ENCODE results near the gene KCNN4. TPM values are rescaled to one million over a fixed set of nuclear protein-coding genes. Genes with fewer than 3 reads are reported as not detected.
"Not testable (repeated sequence)": the region's sequence is repeated elsewhere in the genome, so short reads cannot be mapped to it uniquely, and the experiment has no call there.

KCNN4 gene
- total RNA-seq, 2 donors from 2014 or later: 2.9 TPM; not detected in 1

DNA sequence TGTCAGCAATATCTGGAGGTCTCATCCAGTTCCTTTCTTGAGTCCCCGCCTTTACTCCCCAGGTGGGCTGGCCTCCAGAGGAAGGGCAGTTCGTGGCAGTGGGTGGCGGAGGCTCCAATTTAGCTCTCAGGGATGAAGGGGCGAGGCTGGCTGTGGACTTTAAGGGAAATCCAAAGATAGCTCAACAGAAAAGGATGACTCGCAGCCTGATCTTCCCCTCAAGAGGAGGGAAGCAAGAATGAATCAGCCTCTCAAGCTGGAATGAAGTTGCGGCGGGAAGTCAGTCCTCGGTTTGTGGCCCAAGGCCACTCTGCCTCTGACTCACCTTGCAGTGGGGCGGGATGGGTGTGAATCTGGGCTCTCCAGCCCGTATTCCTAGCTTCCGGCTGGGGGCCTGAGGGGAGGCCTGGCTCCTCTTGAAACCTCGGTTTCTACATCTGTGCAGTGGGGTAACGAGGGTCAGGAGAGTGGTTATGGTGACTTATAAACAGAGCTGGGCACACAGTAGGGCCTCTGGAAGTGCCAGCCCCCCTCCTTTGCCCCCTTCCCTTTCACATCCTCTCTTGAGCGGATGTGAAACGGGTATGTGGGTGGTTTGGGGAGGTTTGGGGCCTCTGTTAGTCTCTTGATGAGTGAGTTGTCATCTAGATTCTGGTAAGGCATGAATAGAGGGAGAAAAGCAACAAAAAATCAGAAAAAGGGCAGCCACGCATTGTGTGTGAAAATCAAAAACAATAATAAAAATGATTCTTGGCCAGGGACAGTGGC, 15.5 kb downstream of the KCNN4 start:
- Histone ChIP-seq H3K27me3 (no peaks in the 10 kb centered on the region), H3K36me3 (replicated peaks in 1 of 2; ENCODE audit: insufficient read depth in 1 of 2, low read depth in 2 of 2) (no peaks in the 10 kb centered on the region), H3K27ac (peak overlapping the region in 1 of 4 donors; percentile 17), H3K4me1 (no peaks in the 10 kb centered on the region), H3K9me3 (no peaks in the 10 kb centered on the region), H3K4me3 (no peak overlapping the region)
- WGBS, 2 donors: 60 to 74% methylated on average over 16 of the region's 16 CpGs
- ATAC-seq (peak; percentile 45), DNase-seq (peak in 3 of 4 donors; percentile 27 to 58 (median 28))
- TF ChIP-seq CTCF (IDR thresholded peaks at IDR 0.05) (no peak), POLR2A (IDR thresholded peaks at IDR 0.05) (no peak)
- intact Hi-C loops (cut with DNase I): no loop called here

DNA sequence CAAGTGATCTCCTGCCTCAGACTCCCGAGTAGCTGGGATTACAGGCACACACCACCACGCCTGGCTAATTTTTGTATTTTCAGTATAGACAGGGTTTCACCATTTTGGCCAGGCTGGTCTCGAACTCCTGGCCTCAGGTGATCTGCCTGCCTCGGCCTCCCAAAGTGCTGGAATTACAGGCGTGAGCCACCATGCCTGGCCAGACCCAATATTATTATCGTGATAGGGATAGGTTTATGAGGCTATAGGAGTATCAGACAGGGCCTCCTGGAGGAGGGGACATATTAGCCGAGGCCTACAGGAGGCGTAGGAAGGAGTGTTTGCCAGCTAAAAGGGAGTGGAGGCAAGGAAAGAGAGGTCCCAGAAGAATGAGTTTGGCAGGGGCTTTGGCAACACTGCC, 16.1 kb downstream of the KCNN4 start:
- H3K4me1 ChIP-seq; H3K27me3 ChIP-seq; H3K9me3 ChIP-seq; H3K4me3 ChIP-seq; intact Hi-C loops (cut with DNase I); H3K36me3 ChIP-seq (replicated peaks in 1 of 2; ENCODE audit: insufficient read depth in 1 of 2, low read depth in 2 of 2); DNase-seq; ATAC-seq: not testable (repeated sequence)
- 72 to 81% methylated on average over 8 of the region's 8 CpGs for WGBS, 2 donors
- peak overlapping the region in 1 of 4 donors; percentile 17 for H3K27ac ChIP-seq

DNA sequence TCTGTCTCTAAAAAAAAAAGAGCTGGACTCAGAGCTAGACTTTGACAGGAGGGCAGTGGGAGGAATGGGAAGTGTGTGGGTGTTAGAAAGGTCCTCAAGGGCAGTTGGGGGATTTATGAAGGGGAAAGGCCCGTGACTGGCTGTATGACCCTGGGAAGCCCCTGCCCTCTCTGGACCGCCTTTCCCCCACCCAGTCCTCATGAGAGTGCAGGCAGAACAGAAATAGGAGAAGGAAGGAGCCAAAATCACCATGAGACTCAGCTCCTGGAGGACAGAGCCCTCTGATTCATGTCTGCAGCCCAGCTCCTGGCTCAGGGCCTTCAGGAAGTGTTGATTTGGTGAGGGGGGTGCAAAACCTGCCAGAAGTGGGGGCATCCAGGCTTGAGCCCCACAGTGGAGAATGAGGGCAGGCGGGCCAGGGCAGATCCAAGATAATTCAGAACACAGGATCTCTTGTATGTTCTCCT, 17.3 kb downstream of the KCNN4 start:
- H3K9me3 ChIP-seq: no peaks in the 10 kb centered on the region
- no peaks in the 10 kb centered on the region for H3K4me1 ChIP-seq
- no peaks in the 10 kb centered on the region for H3K36me3 ChIP-seq (replicated peaks in 1 of 2; ENCODE audit: insufficient read depth in 1 of 2, low read depth in 2 of 2)
- no peak overlapping the region for H3K4me3 ChIP-seq
- 56 to 60% methylated on average over 3 of the region's 3 CpGs for WGBS, 2 donors
- intact Hi-C loops (cut with DNase I): no loop called here
- ATAC-seq (no peak), DNase-seq (peak in 1 of 4 donors; percentile 32)
- H3K27ac ChIP-seq: no peak overlapping the region
- no peaks in the 10 kb centered on the region for H3K27me3 ChIP-seq
- TF ChIP-seq POLR2A (IDR thresholded peaks at IDR 0.05) (no peak), CTCF (IDR thresholded peaks at IDR 0.05) (no peak)

GRCh38 chr19:43762814-43763213, 18.0 kb downstream of the KCNN4 start:
- Histone ChIP-seq H3K4me1 (no peaks in the 10 kb centered on the region), H3K27ac (no peak overlapping the region)

DNA sequence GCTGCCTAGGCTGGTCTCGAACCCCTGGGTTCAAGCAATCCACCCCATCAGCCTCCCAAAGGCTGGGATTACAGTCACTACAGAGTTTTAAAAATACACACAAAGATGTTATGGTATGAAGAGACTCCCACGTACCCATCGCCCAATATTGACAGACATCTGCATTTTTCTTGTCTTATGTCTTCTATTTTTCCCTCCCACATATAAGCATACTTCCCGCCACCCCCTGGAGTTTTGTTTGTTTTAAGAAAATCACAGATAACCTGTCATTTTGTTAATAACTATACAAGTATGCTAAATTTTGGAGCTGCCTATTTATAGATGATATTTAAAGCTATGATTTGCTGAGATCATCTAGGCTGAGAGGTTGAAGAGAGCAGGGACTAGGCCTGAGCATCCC, 19.8 kb downstream of the KCNN4 start:
- H3K27me3 ChIP-seq: no peaks in the 10 kb centered on the region
- WGBS, 2 donors: 78 to 82% methylated on average over 4 of the region's 4 CpGs
- no peaks in the 10 kb centered on the region for H3K36me3 ChIP-seq (replicated peaks in 1 of 2; ENCODE audit: insufficient read depth in 1 of 2, low read depth in 2 of 2)
- peaks cover under 1% of the 10 kb centered on the region for H3K4me1 ChIP-seq
- TF ChIP-seq POLR2A (IDR thresholded peaks at IDR 0.05) (no peak), CTCF (IDR thresholded peaks at IDR 0.05) (no peak)
- no peak overlapping the region for H3K27ac ChIP-seq
- no peak overlapping the region for H3K4me3 ChIP-seq
- ATAC-seq: no peak
- no peaks in the 10 kb centered on the region for H3K9me3 ChIP-seq
- no peak for DNase-seq
- intact Hi-C loops (cut with DNase I): no loop called here

More at GRCh38 chr19:43762814-43763213, 18.0 kb downstream of the KCNN4 start:
- Histone ChIP-seq H3K9me3 (no peaks in the 10 kb centered on the region), H3K27me3 (no peaks in the 10 kb centered on the region), H3K36me3 (replicated peaks in 1 of 2; ENCODE audit: insufficient read depth in 1 of 2, low read depth in 2 of 2) (no peaks in the 10 kb centered on the region), H3K4me3 (no peak overlapping the region)
- DNase-seq (no peak), ATAC-seq (no peak)
- intact Hi-C loops (cut with DNase I): no loop called here
- TF ChIP-seq POLR2A (IDR thresholded peaks at IDR 0.05) (no peak), CTCF (IDR thresholded peaks at IDR 0.05) (no peak)
- WGBS, 2 donors: 60 to 68% methylated on average over 3 of the region's 3 CpGs
